GM18502 (cell line): Measurements from ENCODE around the gene NIPAL3.
"Not testable (repeated sequence)": the region's sequence is repeated elsewhere in the genome, so short reads cannot be mapped to it uniquely, and the experiment has no call there.

Experiments used
- ATAC-seq: cut with Tn5 transposase; IDR thresholded peaks from one replicate; pipeline ENCODE4 v1.9.1; 2021; ENCODE audit warnings: mild to moderate bottlenecking; ENCODE audit not compliant: unreplicated experiment, poor library complexity

NIPAL3 gene

GRCh38 chr1:24506691-24507381 is 91.2 kb downstream of the NIPAL3 start:
- ATAC-seq = no peak

- ATAC-seq = no peak
Measured at GRCh38 chr1:24507405-24507804, 91.8 kb downstream of the NIPAL3 start.

- no peak for ATAC-seq
Measured at GRCh38 chr1:24508911-24509310, 93.3 kb downstream of the NIPAL3 start.

- no peak for ATAC-seq
Measured at GRCh38 chr1:24513706-24514105, 98.1 kb downstream of the NIPAL3 start.

GRCh38 chr1:24514946-24515345 is 99.3 kb downstream of the NIPAL3 start:
- no peak for ATAC-seq

- not testable (repeated sequence) for ATAC-seq
Measured at GRCh38 chr1:24515671-24516209, 100.1 kb downstream of the NIPAL3 start.

GRCh38 chr1:24516506-24516905 is 100.9 kb downstream of the NIPAL3 start:
- no peak for ATAC-seq

- no peak for ATAC-seq
Measured at GRCh38 chr1:24517898-24518297, 102.3 kb downstream of the NIPAL3 start.

GRCh38 chr1:24520282-24520681 is 104.7 kb downstream of the NIPAL3 start:
- not testable (repeated sequence) for ATAC-seq
